ENCODE measurements around the gene SH2D4B. TPM values are rescaled to one million over a fixed set of nuclear protein-coding genes. Genes with fewer than 3 reads are reported as not detected.

Gene SH2D4B
- total RNA-seq, 1 donor from 2014 or later = not detected

DNA sequence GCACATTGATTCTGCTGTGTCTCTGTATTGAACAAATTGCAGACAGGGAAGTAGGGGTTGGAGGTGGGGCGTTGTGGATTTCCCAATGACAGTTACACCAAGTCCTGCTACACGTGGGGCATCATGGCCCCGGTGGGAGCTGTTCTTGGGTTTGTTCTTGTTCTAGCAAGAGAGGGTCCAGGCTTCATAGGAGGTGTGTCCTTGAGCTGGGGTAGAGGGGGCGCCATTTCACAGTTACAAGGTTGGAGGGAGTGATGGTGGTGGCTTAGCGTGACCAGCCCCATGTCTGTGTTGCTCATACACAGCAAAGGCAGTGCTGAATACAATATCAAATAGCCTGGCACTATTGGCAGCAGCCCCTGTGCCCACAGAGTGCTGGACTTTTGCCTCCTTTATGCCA is 15.7 kb downstream of the SH2D4B start:
- Histone ChIP-seq H3K4me3 (no peak overlapping the region), H3K27me3 (ENCODE audit: low read depth) (peaks cover 8% of the 10 kb centered on the region), H3K27ac (replicated peaks) (no peak overlapping the region), H3K9me3 (replicated peaks) (no peaks in the 10 kb centered on the region), H3K36me3 (no peaks in the 10 kb centered on the region), H3K4me1 (peaks cover 16% of the 10 kb centered on the region)
- no peak for TF ChIP-seq CTCF (IDR thresholded peaks at IDR 0.05; ENCODE audit: borderline replicate concordance)
- DNase-seq = no peak
- intact Hi-C loops (cut with micrococcal nuclease) = no loop called here

GRCh38 chr10:80554050-80554449 is 16.3 kb downstream of the SH2D4B start:
- Histone ChIP-seq H3K36me3 (no peaks in the 10 kb centered on the region), H3K27ac (replicated peaks) (no peak overlapping the region), H3K4me1 (peaks cover 16% of the 10 kb centered on the region), H3K27me3 (ENCODE audit: low read depth) (peaks cover 8% of the 10 kb centered on the region), H3K4me3 (no peak overlapping the region), H3K9me3 (replicated peaks) (no peaks in the 10 kb centered on the region)
- DNase-seq = no peak
- intact Hi-C loops (cut with micrococcal nuclease) = no loop called here
- no peak for TF ChIP-seq CTCF (IDR thresholded peaks at IDR 0.05; ENCODE audit: borderline replicate concordance)

- no peak overlapping the region for H3K4me3 ChIP-seq
- no peak overlapping the region for H3K27ac ChIP-seq (replicated peaks)
- no peaks in the 10 kb centered on the region for H3K36me3 ChIP-seq
- no peak for DNase-seq
- intact Hi-C loops (cut with micrococcal nuclease) = no loop called here
- TF ChIP-seq CTCF (IDR thresholded peaks at IDR 0.05; ENCODE audit: borderline replicate concordance) = no peak
- H3K4me1 ChIP-seq = peaks cover 16% of the 10 kb centered on the region
- H3K27me3 ChIP-seq (ENCODE audit: low read depth) = no peaks in the 10 kb centered on the region
- H3K9me3 ChIP-seq (replicated peaks) = no peaks in the 10 kb centered on the region
Measured at GRCh38 chr10:80555415-80555814, 17.7 kb downstream of the SH2D4B start.

DNA sequence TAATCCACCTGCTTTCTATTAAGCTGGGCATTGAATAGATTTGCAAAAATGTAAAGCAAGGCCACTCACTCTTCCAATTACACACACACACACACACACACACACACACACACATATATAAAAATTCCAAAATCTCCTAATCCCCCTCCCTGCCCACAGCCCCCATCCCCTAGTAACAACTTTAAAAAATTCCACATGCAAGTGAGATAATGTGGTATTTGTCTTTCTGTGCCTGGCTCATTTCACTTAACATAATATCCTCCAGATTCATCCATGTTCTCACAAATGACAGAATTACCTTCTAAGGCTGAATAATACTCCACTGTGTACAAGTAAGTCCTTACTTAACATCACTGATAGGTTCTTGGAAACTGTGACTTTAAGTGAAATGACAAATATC is 24.2 kb downstream of the SH2D4B start:
- no peaks in the 10 kb centered on the region for H3K36me3 ChIP-seq
- no peak overlapping the region for H3K4me3 ChIP-seq
- H3K27me3 ChIP-seq (ENCODE audit: low read depth) = no peaks in the 10 kb centered on the region
- DNase-seq = no peak
- H3K9me3 ChIP-seq (replicated peaks) = no peaks in the 10 kb centered on the region
- H3K4me1 ChIP-seq = no peaks in the 10 kb centered on the region
- no peak overlapping the region for H3K27ac ChIP-seq (replicated peaks)
- intact Hi-C loops (cut with micrococcal nuclease) = no loop called here
- TF ChIP-seq CTCF (IDR thresholded peaks at IDR 0.05; ENCODE audit: borderline replicate concordance) = no peak

DNA sequence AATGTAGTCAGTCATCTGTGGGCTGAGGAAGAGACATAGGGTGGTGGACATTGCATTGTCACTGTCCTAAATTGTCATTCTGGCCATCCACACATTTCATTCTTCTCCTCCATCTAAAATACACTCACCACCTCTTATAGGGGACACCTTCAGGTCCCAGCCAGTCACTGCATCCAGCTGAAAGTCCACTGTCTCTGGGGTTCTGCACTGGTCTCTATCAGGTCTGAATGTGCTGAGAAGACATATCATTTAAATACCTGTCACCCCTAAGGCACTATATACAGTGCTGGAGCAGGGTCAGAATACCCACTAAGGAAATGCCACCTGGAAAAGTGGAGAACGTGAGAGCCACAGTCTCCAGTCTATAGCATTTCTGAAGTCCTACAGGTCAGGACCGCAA is 29.6 kb downstream of the SH2D4B start:
- intact Hi-C loops (cut with micrococcal nuclease) = no loop called here
- Histone ChIP-seq H3K4me1 (no peaks in the 10 kb centered on the region), H3K4me3 (no peak overlapping the region), H3K9me3 (replicated peaks) (no peaks in the 10 kb centered on the region), H3K27ac (replicated peaks) (no peak overlapping the region), H3K36me3 (no peaks in the 10 kb centered on the region), H3K27me3 (ENCODE audit: low read depth) (no peaks in the 10 kb centered on the region)
- DNase-seq = no peak
- no peak for TF ChIP-seq CTCF (IDR thresholded peaks at IDR 0.05; ENCODE audit: borderline replicate concordance)
